ENCODE measurements around the gene XPNPEP1. TPM values are rescaled to one million over a fixed set of nuclear protein-coding genes. Genes with fewer than 3 reads are reported as not detected.

The XPNPEP1 gene
- total RNA-seq, 2 donors from 2014 or later: 39.2 to 50.2 TPM

- WGBS, 2 experiments (ENCODE audit: insufficient coverage in 1 of 2, insufficient read length in 1 of 2): 81 to 88% methylated on average over 5 of the region's 5 CpGs
- no peak for TF ChIP-seq CTCF (conservative IDR thresholded peaks at IDR 0.05)
- Histone ChIP-seq H3K36me3 (ENCODE audit: control insufficient read depth, insufficient read depth, low read length) (no peaks in the 10 kb centered on the region), H3K9me3 (ENCODE audit: control insufficient read depth, low read length) (no peaks in the 10 kb centered on the region), H3K27me3 (ENCODE audit: control insufficient read depth, insufficient read depth, low read length, poor library complexity, severe bottlenecking) (peaks cover 16% of the 10 kb centered on the region), H3K4me1 (ENCODE audit: control insufficient read depth, insufficient read depth, low read length) (no peaks in the 10 kb centered on the region), H3K4me3 (ENCODE audit: low read length) (no peak overlapping the region), H3K9ac (ENCODE audit: extremely low read depth, low read length, poor library complexity, severe bottlenecking) (no peak overlapping the region), H3K27ac (ENCODE audit: low read depth, low read length) (no peak overlapping the region)
- H3K4me1 Mint-ChIP-seq: no peaks in the 10 kb centered on the region
- no peak for DNase-seq
- no peak overlapping the region for H3K4me3 Mint-ChIP-seq
- no peaks in the 10 kb centered on the region for H3K36me3 Mint-ChIP-seq (ENCODE audit: low read depth)
- H3K9me3 Mint-ChIP-seq: no peaks in the 10 kb centered on the region
- H3K27me3 Mint-ChIP-seq (ENCODE audit: insufficient read depth): peaks cover 7% of the 10 kb centered on the region
- H3K27ac Mint-ChIP-seq: no peak overlapping the region
Measured at GRCh38 chr10:109845308-109845707, 78.0 kb downstream of the XPNPEP1 start.

GRCh38 chr10:109838592-109839244 lies 84.6 kb downstream of the XPNPEP1 start:
- H3K4me1 Mint-ChIP-seq: no peaks in the 10 kb centered on the region
- DNase-seq: no peak
- no peak overlapping the region for H3K27ac Mint-ChIP-seq
- H3K9me3 ChIP-seq (ENCODE audit: control insufficient read depth, low read length): no peaks in the 10 kb centered on the region
- H3K4me3 ChIP-seq (ENCODE audit: low read length): no peak overlapping the region
- H3K27ac ChIP-seq (ENCODE audit: low read depth, low read length): no peak overlapping the region
- H3K9me3 Mint-ChIP-seq: no peaks in the 10 kb centered on the region
- no peak overlapping the region for H3K9ac ChIP-seq (ENCODE audit: extremely low read depth, low read length, poor library complexity, severe bottlenecking)
- H3K4me1 ChIP-seq (ENCODE audit: control insufficient read depth, insufficient read depth, low read length): no peaks in the 10 kb centered on the region
- 82% methylated on average over 5 to 7 of the region's 7 CpGs for WGBS, 2 experiments (ENCODE audit: insufficient coverage in 1 of 2, insufficient read length in 1 of 2)
- no peaks in the 10 kb centered on the region for H3K36me3 Mint-ChIP-seq (ENCODE audit: low read depth)
- no peak overlapping the region for H3K4me3 Mint-ChIP-seq
- H3K36me3 ChIP-seq (ENCODE audit: control insufficient read depth, insufficient read depth, low read length): no peaks in the 10 kb centered on the region
- no peaks in the 10 kb centered on the region for H3K27me3 ChIP-seq (ENCODE audit: control insufficient read depth, insufficient read depth, low read length, poor library complexity, severe bottlenecking)
- no peaks in the 10 kb centered on the region for H3K27me3 Mint-ChIP-seq (ENCODE audit: insufficient read depth)
- TF ChIP-seq CTCF (conservative IDR thresholded peaks at IDR 0.05): peak; percentile 70

GRCh38 chr10:109837384-109837783 lies 85.9 kb downstream of the XPNPEP1 start:
- H3K4me1 Mint-ChIP-seq: no peaks in the 10 kb centered on the region
- H3K27me3 ChIP-seq (ENCODE audit: control insufficient read depth, insufficient read depth, low read length, poor library complexity, severe bottlenecking): no peaks in the 10 kb centered on the region
- DNase-seq: no peak
- no peak overlapping the region for H3K27ac Mint-ChIP-seq
- no peak overlapping the region for H3K4me3 ChIP-seq (ENCODE audit: low read length)
- H3K36me3 ChIP-seq (ENCODE audit: control insufficient read depth, insufficient read depth, low read length): no peaks in the 10 kb centered on the region
- H3K27ac ChIP-seq (ENCODE audit: low read depth, low read length): no peak overlapping the region
- no peak for TF ChIP-seq CTCF (conservative IDR thresholded peaks at IDR 0.05)
- 78 to 94% methylated on average over 2 to 4 of the region's 4 CpGs for WGBS, 2 experiments (ENCODE audit: insufficient coverage in 1 of 2, insufficient read length in 1 of 2)
- no peak overlapping the region for H3K4me3 Mint-ChIP-seq
- H3K9me3 ChIP-seq (ENCODE audit: control insufficient read depth, low read length): no peaks in the 10 kb centered on the region
- no peaks in the 10 kb centered on the region for H3K27me3 Mint-ChIP-seq (ENCODE audit: insufficient read depth)
- H3K4me1 ChIP-seq (ENCODE audit: control insufficient read depth, insufficient read depth, low read length): no peaks in the 10 kb centered on the region
- H3K9me3 Mint-ChIP-seq: no peaks in the 10 kb centered on the region
- no peaks in the 10 kb centered on the region for H3K36me3 Mint-ChIP-seq (ENCODE audit: low read depth)
- no peak overlapping the region for H3K9ac ChIP-seq (ENCODE audit: extremely low read depth, low read length, poor library complexity, severe bottlenecking)

Data from endodermal cell (in vitro differentiated cells).